PFSK-1 (cell line): Measurements from ENCODE around the gene RASA3.

Source experiments
- FOXP2 ChIP-seq: optimal IDR thresholded peaks from 2 replicates; pipeline ENCODE3; 2011; ENCODE audit warnings: borderline replicate concordance, control low read depth, inconsistent platforms; ENCODE audit not compliant: insufficient read depth; ENCODE audit errors: extremely low read length, extremely low read depth
- POLR2AphosphoS5 ChIP-seq: IDR thresholded peaks from 2 replicates; pipeline ENCODE4 v1.6.1; 2012; ENCODE audit warnings: low read depth, mild to moderate bottlenecking, control low read depth, low read length, moderate library complexity
- SIN3A ChIP-seq: IDR thresholded peaks from 2 replicates; pipeline ENCODE4 v1.6.1; 2012; ENCODE audit warnings: mild to moderate bottlenecking, low read length, moderate library complexity, borderline replicate concordance; ENCODE audit not compliant: insufficient read depth
- TAF1 ChIP-seq: IDR thresholded peaks from 2 replicates; pipeline ENCODE4 v1.6.1; 2012; ENCODE audit warnings: low read length, control low read depth, borderline replicate concordance; ENCODE audit not compliant: insufficient read depth
- TF ChIP-seq, protein P1 (sequence below), 2 experiments: IDR thresholded peaks; 2 replicates each; pipeline versions ENCODE4 v1.6.1 to v1.8.0; 2011 to 2012; ENCODE audit warnings: low read depth in 2 of 2, low read length in 2 of 2, control low read depth in 1 of 2, inconsistent platforms in 1 of 2, mild to moderate bottlenecking in 1 of 2, moderate library complexity in 1 of 2; ENCODE audit not compliant: insufficient read depth in 1 of 2

DNA sequence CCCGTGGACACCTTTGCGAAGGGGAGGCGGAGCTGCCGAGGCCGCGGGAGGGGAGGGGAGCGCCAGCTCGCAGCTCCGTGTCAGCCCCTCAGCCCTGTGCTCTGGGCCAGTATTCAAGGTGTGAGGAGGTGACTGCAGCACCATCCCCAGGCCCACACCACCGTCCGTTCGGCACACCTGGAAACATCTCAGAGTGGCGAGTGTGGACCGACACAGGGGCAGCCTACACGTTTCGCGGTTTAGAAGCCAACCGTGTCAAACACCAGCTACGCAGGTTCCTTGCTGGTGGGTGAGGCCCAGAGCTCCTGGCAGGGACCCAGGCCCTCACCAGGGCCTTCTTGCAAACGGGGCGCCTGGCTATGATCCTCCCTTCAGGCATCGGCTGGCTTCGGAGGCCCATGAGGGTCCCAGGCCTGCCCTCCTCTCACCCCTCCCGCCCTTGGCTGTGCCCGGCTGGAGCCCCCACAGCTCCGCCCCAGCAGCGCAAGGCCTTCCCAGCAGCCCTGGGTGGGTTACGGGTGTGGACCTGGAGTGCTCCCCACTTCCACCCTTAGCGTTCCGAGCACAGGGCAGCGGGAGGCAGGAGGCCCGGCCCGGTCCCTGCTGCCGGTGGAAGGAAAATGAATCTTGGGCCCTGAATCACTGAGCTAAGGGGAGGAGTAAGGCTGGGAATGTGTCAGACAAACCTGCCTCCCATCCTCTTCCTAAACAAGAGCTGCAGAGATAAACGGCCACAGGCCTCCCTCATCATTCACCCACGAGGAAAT, 159.8 kb downstream of the RASA3 start:
- TF ChIP-seq POLR2AphosphoS5 (no peak), TAF1 (no peak), SIN3A (no peak), FOXP2 (no peak)
- TF ChIP-seq, protein P1, sequence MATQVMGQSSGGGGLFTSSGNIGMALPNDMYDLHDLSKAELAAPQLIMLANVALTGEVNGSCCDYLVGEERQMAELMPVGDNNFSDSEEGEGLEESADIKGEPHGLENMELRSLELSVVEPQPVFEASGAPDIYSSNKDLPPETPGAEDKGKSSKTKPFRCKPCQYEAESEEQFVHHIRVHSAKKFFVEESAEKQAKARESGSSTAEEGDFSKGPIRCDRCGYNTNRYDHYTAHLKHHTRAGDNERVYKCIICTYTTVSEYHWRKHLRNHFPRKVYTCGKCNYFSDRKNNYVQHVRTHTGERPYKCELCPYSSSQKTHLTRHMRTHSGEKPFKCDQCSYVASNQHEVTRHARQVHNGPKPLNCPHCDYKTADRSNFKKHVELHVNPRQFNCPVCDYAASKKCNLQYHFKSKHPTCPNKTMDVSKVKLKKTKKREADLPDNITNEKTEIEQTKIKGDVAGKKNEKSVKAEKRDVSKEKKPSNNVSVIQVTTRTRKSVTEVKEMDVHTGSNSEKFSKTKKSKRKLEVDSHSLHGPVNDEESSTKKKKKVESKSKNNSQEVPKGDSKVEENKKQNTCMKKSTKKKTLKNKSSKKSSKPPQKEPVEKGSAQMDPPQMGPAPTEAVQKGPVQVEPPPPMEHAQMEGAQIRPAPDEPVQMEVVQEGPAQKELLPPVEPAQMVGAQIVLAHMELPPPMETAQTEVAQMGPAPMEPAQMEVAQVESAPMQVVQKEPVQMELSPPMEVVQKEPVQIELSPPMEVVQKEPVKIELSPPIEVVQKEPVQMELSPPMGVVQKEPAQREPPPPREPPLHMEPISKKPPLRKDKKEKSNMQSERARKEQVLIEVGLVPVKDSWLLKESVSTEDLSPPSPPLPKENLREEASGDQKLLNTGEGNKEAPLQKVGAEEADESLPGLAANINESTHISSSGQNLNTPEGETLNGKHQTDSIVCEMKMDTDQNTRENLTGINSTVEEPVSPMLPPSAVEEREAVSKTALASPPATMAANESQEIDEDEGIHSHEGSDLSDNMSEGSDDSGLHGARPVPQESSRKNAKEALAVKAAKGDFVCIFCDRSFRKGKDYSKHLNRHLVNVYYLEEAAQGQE (IDR thresholded peaks at IDR 0.05; ENCODE audit: insufficient read depth in 1 of 2, low read depth in 2 of 2, low read length in 2 of 2), result no peak
